Gastrocnemius medialis (tissue), 4 donors: Measurements from ENCODE around the gene VIT.

Source experiments
- CTCF ChIP-seq, 5 experiments: fragments of 450-650 bp in 3 of 5; fragments of 200-600 bp in 2 of 5; sonication (generic) in 2 of 5; IDR thresholded peaks in 4 of 5; conservative IDR thresholded peaks in 1 of 5; 1 replicate in 4 of 5; 2 replicates in 1 of 5; pipeline ENCODE4 v1.5.1; 2016 to 2019; ENCODE audit warnings: antibody characterized with exemption in 5 of 5, mild to moderate bottlenecking in 3 of 5, moderate library complexity in 3 of 5
- POLR2A ChIP-seq, 2 donors: fragments of 450-650 bp; IDR thresholded peaks; one replicate each; pipeline ENCODE4 v1.6.1; 2017; ENCODE audit warnings: antibody characterized with exemption in 2 of 2, mild to moderate bottlenecking in 2 of 2, moderate library complexity in 2 of 2

- no peak for TF ChIP-seq CTCF (IDR thresholded peaks at IDR 0.05 in 4 of 5, conservative IDR thresholded peaks at IDR 0.05 in 1 of 5)
- no peak for TF ChIP-seq POLR2A (IDR thresholded peaks at IDR 0.05)
These were observed 85.6 kb downstream of the VIT start for GRCh38 chr2:36781907-36782720.
